Stimulated activated CD8-positive, alpha-beta memory T cell treated with anti-CD3 and anti-CD28 coated beads, Interleukin-15, amount 100 ng/mL, for 24 hours (primary cell): Measurements from ENCODE around the gene NET1.

Experiments
- DNase-seq: peaks from one replicate; pipeline ENCODE4 v3.0.0-alpha.2; 2020; ENCODE audit warnings: low read depth

NET1 gene

DNA sequence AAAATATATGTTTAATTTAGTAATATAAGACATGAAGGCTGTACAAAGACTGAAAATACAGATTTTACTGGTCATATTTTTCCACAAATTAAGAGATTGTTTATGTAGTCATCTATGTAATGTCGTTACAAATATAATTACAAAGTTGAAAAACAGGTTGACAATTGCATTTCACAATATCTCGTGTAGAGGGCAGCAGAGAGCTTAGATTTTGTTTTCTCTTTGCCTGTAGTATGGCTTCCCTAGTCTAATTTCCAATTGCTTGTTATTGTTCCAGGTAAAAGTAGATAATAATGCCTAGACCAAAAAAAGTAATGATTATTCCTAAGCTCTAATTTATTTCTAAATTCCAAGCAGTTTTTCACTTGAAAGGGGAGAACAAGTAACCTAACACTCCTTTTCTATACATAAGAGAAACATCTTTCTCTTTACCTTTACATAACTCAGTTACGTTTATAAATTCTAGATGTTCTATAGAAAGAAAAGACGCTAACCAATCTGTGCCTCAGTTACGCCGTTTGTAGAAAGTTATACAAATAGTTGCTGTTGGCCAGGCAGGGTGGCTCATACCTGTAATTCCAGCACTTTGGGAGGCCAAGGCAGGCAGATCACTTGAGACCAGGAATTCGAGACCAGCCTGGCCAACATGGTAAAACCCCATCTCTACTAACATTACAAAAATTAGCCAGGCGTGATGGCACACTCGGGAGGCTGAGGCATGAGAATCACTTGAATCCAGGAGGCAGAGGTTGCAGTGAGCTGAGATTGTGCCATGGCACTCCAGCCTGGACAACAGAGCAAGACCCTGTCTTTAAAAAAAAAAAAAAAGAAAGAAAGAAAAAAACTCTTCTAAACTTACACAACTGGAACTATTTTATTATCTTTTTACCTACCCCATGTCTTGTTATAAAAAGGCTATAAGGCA lies 30.0 kb downstream of the NET1 start:
- no peak for DNase-seq

- DNase-seq = no peak
Measured at GRCh38 chr10:5442990-5443370, 30.6 kb downstream of the NET1 start.

- DNase-seq = no peak
Measured at GRCh38 chr10:5443429-5443828, 31.1 kb downstream of the NET1 start.

- no peak for DNase-seq
Measured at GRCh38 chr10:5445006-5445405, 32.6 kb downstream of the NET1 start.

GRCh38 chr10:5446390-5446926 lies 34.1 kb downstream of the NET1 start:
- peak; percentile 46 for DNase-seq

GRCh38 chr10:5447056-5447455 lies 34.7 kb downstream of the NET1 start:
- DNase-seq = no peak

DNA sequence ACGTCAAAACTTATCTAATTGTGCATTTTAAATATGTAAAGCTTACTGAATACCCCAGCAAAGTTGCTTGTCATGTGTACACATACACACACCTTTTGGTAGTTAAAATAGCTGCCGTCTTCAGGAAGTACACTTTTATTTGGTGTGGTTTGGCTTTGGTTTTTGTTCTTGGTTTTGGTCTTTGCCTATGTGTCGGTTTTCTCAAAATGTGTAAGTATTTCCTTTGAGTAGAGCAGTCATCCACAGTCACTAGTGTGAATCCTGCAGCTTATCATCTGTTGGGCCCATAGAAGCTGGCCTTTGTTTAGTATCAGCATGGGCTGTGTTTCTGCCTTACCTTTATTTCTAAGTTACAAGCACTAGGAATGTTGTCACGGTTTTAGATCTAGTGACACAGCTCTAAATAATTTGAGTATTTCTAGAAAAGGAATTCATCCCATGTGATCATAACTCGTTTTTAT lies 35.3 kb downstream of the NET1 start:
- no peak for DNase-seq

- no peak for DNase-seq
Measured at GRCh38 chr10:5448333-5449001, 36.1 kb downstream of the NET1 start.

GRCh38 chr10:5449227-5449626 lies 36.9 kb downstream of the NET1 start:
- no peak for DNase-seq

- DNase-seq = no peak
Measured at GRCh38 chr10:5449823-5450222, 37.5 kb downstream of the NET1 start.

DNA sequence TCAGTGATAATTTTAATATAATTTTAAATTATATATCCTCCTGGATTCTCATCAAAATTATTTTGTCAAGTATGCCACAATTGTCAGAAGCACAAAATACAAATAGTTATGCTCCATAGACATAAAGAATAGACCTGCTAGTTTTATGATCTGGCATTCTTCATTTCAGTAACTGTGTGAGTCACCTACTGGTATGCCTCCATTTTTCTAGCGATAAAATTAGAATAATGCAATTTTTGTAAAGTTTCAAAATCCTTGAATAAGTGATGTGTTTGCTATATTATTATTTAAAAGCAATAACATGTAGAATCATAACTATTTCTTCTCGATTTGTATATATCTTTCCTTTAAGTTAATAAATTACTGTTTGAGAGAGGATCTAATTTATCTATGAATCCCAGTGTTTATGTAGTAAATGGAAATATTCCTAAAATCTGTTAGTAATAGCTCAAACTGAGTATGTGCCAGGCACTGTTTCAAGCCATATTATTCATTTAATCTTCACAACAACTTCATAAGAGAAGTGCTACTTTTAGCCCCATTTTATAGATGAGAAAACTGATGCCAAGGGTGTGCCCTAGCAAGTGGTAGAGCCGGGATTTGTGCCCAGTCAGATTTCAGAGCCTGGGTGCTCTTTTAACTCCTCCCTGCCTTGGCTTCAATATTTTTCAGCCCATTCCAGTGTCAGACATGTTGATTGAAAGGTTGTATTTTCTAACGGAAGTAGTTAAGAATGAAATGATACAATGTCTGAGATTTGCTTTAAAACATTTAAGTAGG lies 38.4 kb downstream of the NET1 start:
- no peak for DNase-seq

DNA sequence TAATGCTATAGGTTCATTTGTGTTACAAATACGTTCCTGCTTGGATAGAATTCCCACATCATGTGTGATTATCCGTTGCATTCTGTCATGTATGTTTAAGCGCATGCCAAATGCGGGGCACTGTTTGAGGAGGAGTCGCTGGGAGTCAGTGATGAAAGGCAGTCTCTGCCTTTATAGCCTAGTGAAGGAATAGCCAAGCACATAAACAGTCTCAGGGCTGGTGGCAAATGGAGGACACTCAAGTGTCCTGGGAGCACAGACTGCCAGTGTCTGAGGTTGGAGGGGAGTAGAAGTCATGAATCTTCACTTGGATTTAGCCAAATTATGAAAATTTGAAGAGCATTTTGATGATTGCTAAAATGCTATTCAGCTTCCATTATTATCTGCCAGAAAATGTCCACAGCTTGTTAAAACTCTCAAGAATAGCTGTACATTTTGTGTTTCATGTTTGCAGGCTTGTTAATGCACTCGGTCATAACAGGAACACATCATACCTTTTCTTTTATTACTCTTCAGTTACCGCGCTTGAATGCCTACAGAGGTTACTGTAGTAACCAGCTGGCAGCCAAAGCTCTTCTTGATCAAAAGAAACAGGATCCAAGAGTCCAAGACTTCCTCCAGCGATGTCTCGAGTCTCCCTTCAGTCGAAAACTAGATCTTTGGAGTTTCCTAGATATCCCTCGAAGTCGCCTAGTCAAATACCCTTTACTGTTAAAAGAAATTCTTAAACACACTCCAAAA lies 41.6 kb downstream of the NET1 start:
- no peak for DNase-seq

- no peak for DNase-seq
Measured at GRCh38 chr10:5456563-5456962, 44.2 kb downstream of the NET1 start.

DNA sequence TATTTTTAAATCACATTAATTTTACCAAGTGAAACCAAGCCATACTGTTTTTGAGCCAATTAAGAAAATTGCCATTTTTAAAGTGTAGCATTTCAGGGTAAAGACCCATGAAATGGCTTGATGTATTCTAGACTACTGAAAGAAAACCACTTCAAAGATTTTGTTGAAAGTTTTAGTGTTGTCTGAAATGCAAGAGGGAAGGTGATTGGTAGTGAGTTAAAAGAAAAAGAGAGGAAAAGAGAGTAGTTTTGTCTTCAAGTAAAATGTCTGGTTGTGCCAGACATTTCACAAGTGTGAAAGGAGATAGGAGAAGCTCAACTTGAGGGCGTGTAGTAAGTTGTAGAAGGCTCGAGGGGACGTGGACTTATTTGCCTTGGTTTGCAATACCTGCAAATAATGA lies 45.4 kb downstream of the NET1 start:
- DNase-seq = no peak

DNA sequence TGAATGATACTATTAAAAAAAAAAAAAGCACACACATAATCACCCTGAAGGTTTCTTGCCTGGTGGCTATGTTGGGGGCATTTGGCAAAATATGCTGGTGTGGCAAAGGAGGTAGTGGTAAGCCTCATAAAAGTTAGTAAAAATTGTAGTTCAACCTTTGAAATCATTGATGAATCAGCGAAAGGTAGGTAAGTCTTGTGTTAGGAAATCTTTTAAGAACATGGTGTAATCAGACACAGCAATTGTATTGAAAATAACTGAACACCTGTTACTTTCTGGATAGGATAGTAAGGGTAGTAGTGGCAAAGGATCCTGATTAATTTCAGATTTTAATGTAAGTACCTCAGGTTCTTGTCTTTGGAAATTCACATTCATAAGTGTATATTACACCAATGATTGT lies 46.1 kb downstream of the NET1 start:
- DNase-seq = no peak

DNA sequence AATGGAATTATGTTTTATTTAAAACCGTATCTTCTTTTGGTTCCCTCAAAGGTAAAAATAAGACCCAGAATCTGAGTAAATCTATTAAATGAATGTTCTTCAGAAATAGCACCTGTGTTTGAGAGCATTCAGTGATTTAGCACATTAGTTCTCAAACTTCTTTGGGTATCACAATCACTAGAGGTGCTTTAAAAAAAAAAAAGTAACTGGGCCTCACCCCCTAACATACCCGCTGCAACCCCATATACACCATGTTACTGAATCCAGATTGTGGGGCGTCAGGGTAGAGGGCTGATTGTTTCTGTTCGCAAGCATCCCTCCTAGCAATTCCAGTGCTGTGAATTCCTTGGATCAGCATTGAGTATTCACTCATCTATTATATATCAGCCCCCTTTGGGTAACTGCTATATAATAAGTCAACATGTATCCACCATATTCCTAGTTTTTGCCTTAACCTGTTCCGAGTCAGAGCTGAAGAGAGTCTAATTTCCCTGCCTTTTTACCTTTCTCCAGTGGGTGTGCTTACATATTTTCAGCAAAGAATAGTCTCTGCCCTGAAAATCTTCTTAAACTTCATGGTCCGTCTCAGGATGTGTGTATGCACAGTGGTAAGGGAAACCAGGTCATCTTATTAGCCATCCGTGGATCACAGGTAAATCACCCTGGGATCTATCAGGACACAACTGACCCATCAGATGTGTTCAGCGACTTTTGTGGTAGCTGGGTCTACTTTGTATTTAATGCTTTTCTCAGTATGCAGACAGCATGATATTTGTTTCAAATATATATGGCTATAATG lies 46.8 kb downstream of the NET1 start:
- no peak for DNase-seq

DNA sequence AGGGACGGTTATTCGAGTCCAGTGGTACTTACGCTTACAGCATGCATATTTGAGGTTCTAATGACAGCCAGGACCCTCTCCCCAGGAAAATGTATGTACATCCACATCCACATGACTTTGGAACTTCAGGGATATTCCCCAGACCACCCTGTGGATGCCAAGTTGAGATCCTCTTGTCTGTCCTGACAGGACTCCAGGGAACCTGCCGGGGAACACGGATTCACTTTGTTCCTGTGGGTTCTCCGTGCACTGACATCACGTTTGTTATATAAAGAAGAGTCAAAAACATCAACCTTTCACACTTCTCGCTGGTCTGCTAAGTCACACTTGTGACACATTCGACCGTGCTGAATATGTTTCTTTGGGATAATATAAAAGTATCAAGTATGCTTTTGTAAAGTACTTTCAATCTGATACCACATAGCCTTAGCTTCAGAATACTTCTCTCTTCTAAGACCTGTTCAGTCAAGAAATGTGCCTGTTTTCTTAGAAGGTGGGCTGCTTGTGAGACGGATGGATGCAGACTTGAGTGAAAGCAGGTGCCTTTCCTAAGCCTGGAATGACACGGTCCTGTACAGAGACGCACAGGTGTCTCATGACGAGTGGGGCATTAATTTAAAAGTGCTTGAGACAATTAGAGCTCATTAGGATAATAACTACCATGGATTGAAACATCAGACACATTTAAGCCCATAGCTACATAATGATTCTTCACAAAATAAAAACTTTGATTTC lies 48.3 kb downstream of the NET1 start:
- DNase-seq = no peak

- no peak for DNase-seq
Measured at GRCh38 chr10:5461203-5461588, 48.8 kb downstream of the NET1 start.

GRCh38 chr10:5461914-5462840 lies 49.8 kb downstream of the NET1 start:
- DNase-seq = no peak
